ENCODE measurements around the gene ZCCHC8. TPM values are rescaled to one million over a fixed set of nuclear protein-coding genes. Genes with fewer than 3 reads are reported as not detected.

ZCCHC8 gene
- total and polyA plus RNA-seq, 2 of the 8 experiments (the other 6 are each of a cell fraction or from before 2014, with no cell fraction given): 13.8 to 28.9 TPM

- WGBS, 2 experiments (ENCODE audit: extremely low coverage in 1 of 2, insufficient coverage in 1 of 2, insufficient read length in 1 of 2, insufficient replicate concordance in 2 of 2, low coverage in 1 of 2, low lambda C conversion rate in 2 of 2, missing lambda C conversion rate in 1 of 2): 89% methylated on average over 2 of the region's 2 CpGs; no CpG with 5 or more reads in 1 of the 2 experiments
- peaks cover 9 to 79% (median 34%) of the 10 kb centered on the region in 4 experiments; a peak in 7 of 8 replicates for H3K36me3 ChIP-seq (ENCODE audit: control insufficient read depth in 2 of 4, insufficient read depth in 4 of 4, low read length in 3 of 4)
- FAIRE-seq: no peak
- TF ChIP-seq TAF7 (optimal IDR thresholded peaks at IDR 0.05; ENCODE audit: borderline replicate concordance, low read depth, low read length) (no peak), CHD1 (IDR thresholded peaks at IDR 0.05; ENCODE audit: low read depth, low read length) (no peak), CBX8 (IDR thresholded peaks at IDR 0.05; ENCODE audit: borderline replicate concordance, low read depth, low read length) (no peak), TAF1 (IDR thresholded peaks at IDR 0.05; ENCODE audit: low read depth, low read length) (no peak), CTCF (IDR thresholded peaks at IDR 0.05; ENCODE audit: control extremely low read depth in 1 of 3, insufficient read depth in 1 of 3, low read depth in 1 of 3, low read length in 3 of 3) (no peak), USF2 (IDR thresholded peaks at IDR 0.05; ENCODE audit: low read length) (no peak), CHD2 (IDR thresholded peaks at IDR 0.05; ENCODE audit: low read length) (no peak), GABPA (IDR thresholded peaks at IDR 0.05; ENCODE audit: borderline replicate concordance, insufficient read depth, low read length) (no peak), TCF12 (IDR thresholded peaks at IDR 0.05; ENCODE audit: low read depth, low read length) (no peak), SIN3A (conservative IDR thresholded peaks at IDR 0.05 in 1 of 2, IDR thresholded peaks at IDR 0.05 in 1 of 2; ENCODE audit: low read depth in 1 of 2, low read length in 2 of 2) (no peak)
Measured at GRCh38 chr12:122544537-122544936, 43.8 kb upstream of the ZCCHC8 start.

More at GRCh38 chr12:122544537-122544936, 43.8 kb upstream of the ZCCHC8 start:
- H3K23me2 ChIP-seq (ENCODE audit: low read depth, low read length): no peaks in the 10 kb centered on the region
- H3K4ac ChIP-seq (replicated peaks; ENCODE audit: insufficient read length, low read depth, low read length): no peak overlapping the region
- no peak overlapping the region for H2BK12ac ChIP-seq (ENCODE audit: low read depth, low read length)
- H4K20me1 ChIP-seq (replicated peaks in 1 of 2; ENCODE audit: control insufficient read depth in 1 of 2, insufficient read depth in 2 of 2, low read length in 2 of 2): peaks cover 0 to 1% of the 10 kb centered on the region in 2 experiments
- H2BK20ac ChIP-seq (ENCODE audit: low read length): no peak overlapping the region
- H3K18ac ChIP-seq (ENCODE audit: extremely low read depth, low read length): no peak overlapping the region
- ChIA-PET POLR2A (ENCODE audit: partially characterized antibody) (interaction anchor here (1.0 to 49.0 kb wide), 2 partner anchors 11 to 38 kb away, joined by 3 to 1221 read pairs; partner anchors contain the start of genes KNTC1, RSRC2 and ZCCHC8), CTCF (ENCODE audit: partially characterized antibody) (no interaction called here)
- H4K5ac ChIP-seq (ENCODE audit: insufficient read length, low read depth, low read length): no peak overlapping the region
- H3K4me3 ChIP-seq (ENCODE audit: extremely low read depth in 1 of 4, insufficient read depth in 2 of 4, low read depth in 3 of 4, low read length in 4 of 4): no peak overlapping the region
- H3K56ac ChIP-seq (replicated peaks; ENCODE audit: insufficient read length, low read depth, low read length): no peak overlapping the region
- H3K79me2 ChIP-seq (ENCODE audit: control insufficient read depth in 1 of 2, insufficient read depth in 2 of 2, low read length in 2 of 2): no peaks in the 10 kb centered on the region
- no peaks in the 10 kb centered on the region for H3K79me1 ChIP-seq (ENCODE audit: low read depth, low read length)
- H3K4me1 ChIP-seq (replicated peaks in 1 of 4; ENCODE audit: control insufficient read depth in 3 of 4, insufficient read depth in 4 of 4, low read length in 3 of 4): no peaks in the 10 kb centered on the region
- no peaks in the 10 kb centered on the region for H3K27me3 ChIP-seq (replicated peaks in 1 of 4; ENCODE audit: control insufficient read depth in 3 of 4, extremely low read depth in 1 of 4, insufficient read depth in 3 of 4, low read length in 3 of 4)
- no peak overlapping the region for H3K14ac ChIP-seq (ENCODE audit: insufficient read length)
- H2BK15ac ChIP-seq (ENCODE audit: low read length): no peak overlapping the region
- H4K91ac ChIP-seq (replicated peaks; ENCODE audit: insufficient read length, low read length): no peak overlapping the region
- no peak overlapping the region for H3K27ac ChIP-seq (ENCODE audit: low read depth, low read length)
- H3K9ac ChIP-seq (replicated peaks in 1 of 4; ENCODE audit: extremely low read depth in 1 of 4, low read depth in 3 of 4, low read length in 3 of 4): no peak overlapping the region
- H3K4me2 ChIP-seq (ENCODE audit: insufficient read depth in 1 of 2, low read depth in 2 of 2, low read length in 2 of 2): no peak overlapping the region
- no peak overlapping the region for H2AK5ac ChIP-seq (ENCODE audit: low read depth, low read length)
- H3K23ac ChIP-seq (ENCODE audit: insufficient read length): no peak overlapping the region
- H2BK5ac ChIP-seq (ENCODE audit: low read depth, low read length): no peak overlapping the region
- no peak for DNase-seq (ENCODE audit: low read depth in 1 of 2, low spot score in 2 of 2)
- H2AFZ ChIP-seq (ENCODE audit: low read length): no peak overlapping the region
- no peaks in the 10 kb centered on the region for H3K9me3 ChIP-seq (ENCODE audit: insufficient read depth in 2 of 2, low read depth in 1 of 2, low read length in 1 of 2)
- H4K8ac ChIP-seq (ENCODE audit: extremely low read depth, insufficient read depth, low read length): no peak overlapping the region
- H2BK120ac ChIP-seq (replicated peaks; ENCODE audit: low read depth, low read length): no peak overlapping the region

Measured in H1 (cell line).